Smooth muscle cell (in vitro differentiated cells): ENCODE data around the gene CLIC5. TPM values are rescaled to one million over a fixed set of nuclear protein-coding genes. Genes with fewer than 3 reads are reported as not detected.

Source experiments
- DNase-seq: peaks from one replicate; lab custom pipeline; 2025; ENCODE audit not compliant: unreplicated experiment; lab: John Stamatoyannopoulos, UW
- H2AFZ ChIP-seq: fragments of 200-600 bp; sonication (generic); 2 replicates; pipeline ENCODE4 v1.6.0; 2016; ENCODE audit warnings: antibody characterized with exemption, low read depth, mild to moderate bottlenecking
- H3F3A ChIP-seq: fragments of 200-600 bp; sonication (generic); 2 replicates; pipeline ENCODE4 v1.6.0; 2017; ENCODE audit warnings: antibody characterized with exemption, low read depth
- H3K27ac ChIP-seq: fragments of 200-600 bp; sonication (generic); 2 replicates; pipeline ENCODE4 v1.5.1; 2016; ENCODE audit warnings: low read depth, mild to moderate bottlenecking
- H3K27me3 ChIP-seq: fragments of 200-600 bp; sonication (generic); 2 replicates; pipeline ENCODE4 v1.6.1; 2016; ENCODE audit warnings: low read depth, mild to moderate bottlenecking
- H3K36me3 ChIP-seq: fragments of 200-600 bp; sonication (generic); 2 replicates; pipeline ENCODE4 v1.5.1; 2016; ENCODE audit warnings: low read depth
- H3K4me1 ChIP-seq: fragments of 200-600 bp; sonication (generic); 2 replicates; pipeline ENCODE4 v1.5.1; 2016; ENCODE audit warnings: low read depth
- H3K4me2 ChIP-seq: fragments of 200-600 bp; sonication (generic); 2 replicates; pipeline ENCODE4 v1.6.0; 2016; ENCODE audit warnings: mild to moderate bottlenecking
- H3K4me3 ChIP-seq: fragments of 200-600 bp; sonication (generic); 2 replicates; pipeline ENCODE4 v1.5.1; 2016; ENCODE audit warnings: mild to moderate bottlenecking
- H3K79me2 ChIP-seq: fragments of 200-600 bp; sonication (generic); 2 replicates; pipeline ENCODE4 v1.6.0; 2016; ENCODE audit warnings: low read depth, mild to moderate bottlenecking
- H3K9ac ChIP-seq: fragments of 200-600 bp; sonication (generic); 2 replicates; pipeline ENCODE4 v1.6.0; 2016; ENCODE audit warnings: low read depth
- H3K9me3 ChIP-seq: fragments of 200-600 bp; sonication (generic); replicated peaks from 2 replicates; pipeline ENCODE4 v1.5.1; 2016; ENCODE audit warnings: low read depth
- H4K20me1 ChIP-seq: fragments of 200-600 bp; sonication (generic); 2 replicates; pipeline ENCODE4 v1.6.0; 2016; ENCODE audit warnings: low read depth
- WGBS: methylation state at CpG from one replicate; pipeline ENCODE4 v1.1.7; 2016; ENCODE audit warnings: low lambda C conversion rate; 5-methylcytosine and 5-hydroxymethylcytosine counted together
- polyA plus RNA-seq: library from polyadenylated mRNA; unstranded; fragments of >200 nt; fragmentation: Nextera tagmentation; extraction: Ambion mirVana; gene quantifications from 2 replicates; pipeline ENCODE4 v1.2.1, GENCODE V29; 2016
- total RNA-seq: library from RNA; depleted of rRNA; stranded (reverse); fragments of >200 nt; gene quantifications from 2 replicates; pipeline ENCODE4 v1.2.3, GENCODE V29; 2014
- TF ChIP-seq, protein P1 (sequence below): fragments of 200-600 bp; sonication (generic); IDR thresholded peaks from 2 replicates; pipeline ENCODE4 v1.5.1; 2017; ENCODE audit warnings: borderline replicate concordance, mild to moderate bottlenecking, antibody characterized with exemption; ENCODE audit not compliant: insufficient read depth, poor library complexity, severe bottlenecking

CLIC5 gene
- total and polyA plus RNA-seq, 2 experiments from 2014 or later = 0.97 to 4.4 TPM

GRCh38 chr6:45942953-45943352 lies 72.7 kb downstream of the CLIC5 start:
- no peak overlapping the region for H3K27ac ChIP-seq
- H3K9ac ChIP-seq = no peak overlapping the region
- no peaks in the 10 kb centered on the region for H4K20me1 ChIP-seq
- no peak for DNase-seq
- TF ChIP-seq, protein P1, sequence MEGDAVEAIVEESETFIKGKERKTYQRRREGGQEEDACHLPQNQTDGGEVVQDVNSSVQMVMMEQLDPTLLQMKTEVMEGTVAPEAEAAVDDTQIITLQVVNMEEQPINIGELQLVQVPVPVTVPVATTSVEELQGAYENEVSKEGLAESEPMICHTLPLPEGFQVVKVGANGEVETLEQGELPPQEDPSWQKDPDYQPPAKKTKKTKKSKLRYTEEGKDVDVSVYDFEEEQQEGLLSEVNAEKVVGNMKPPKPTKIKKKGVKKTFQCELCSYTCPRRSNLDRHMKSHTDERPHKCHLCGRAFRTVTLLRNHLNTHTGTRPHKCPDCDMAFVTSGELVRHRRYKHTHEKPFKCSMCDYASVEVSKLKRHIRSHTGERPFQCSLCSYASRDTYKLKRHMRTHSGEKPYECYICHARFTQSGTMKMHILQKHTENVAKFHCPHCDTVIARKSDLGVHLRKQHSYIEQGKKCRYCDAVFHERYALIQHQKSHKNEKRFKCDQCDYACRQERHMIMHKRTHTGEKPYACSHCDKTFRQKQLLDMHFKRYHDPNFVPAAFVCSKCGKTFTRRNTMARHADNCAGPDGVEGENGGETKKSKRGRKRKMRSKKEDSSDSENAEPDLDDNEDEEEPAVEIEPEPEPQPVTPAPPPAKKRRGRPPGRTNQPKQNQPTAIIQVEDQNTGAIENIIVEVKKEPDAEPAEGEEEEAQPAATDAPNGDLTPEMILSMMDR = no peak
- H3K4me1 ChIP-seq = no peaks in the 10 kb centered on the region
- peaks cover 3% of the 10 kb centered on the region for H3F3A ChIP-seq
- no peaks in the 10 kb centered on the region for H3K79me2 ChIP-seq
- H3K9me3 ChIP-seq = no peaks in the 10 kb centered on the region
- no peaks in the 10 kb centered on the region for H3K36me3 ChIP-seq
- H3K27me3 ChIP-seq = no peaks in the 10 kb centered on the region
- H3K4me3 ChIP-seq = no peak overlapping the region
- no peak overlapping the region for H3K4me2 ChIP-seq
- no peak overlapping the region for H2AFZ ChIP-seq
- WGBS = 83% methylated on average over 3 of the region's 3 CpGs

- H2AFZ ChIP-seq = no peak overlapping the region
- H3K9me3 ChIP-seq = no peaks in the 10 kb centered on the region
- H3K27me3 ChIP-seq = no peaks in the 10 kb centered on the region
- no peaks in the 10 kb centered on the region for H3F3A ChIP-seq
- 53% methylated on average over 7 of the region's 7 CpGs for WGBS
- H3K9ac ChIP-seq = no peak overlapping the region
- no peak overlapping the region for H3K4me2 ChIP-seq
- H3K4me1 ChIP-seq = peaks cover 7% of the 10 kb centered on the region
- no peak overlapping the region for H3K27ac ChIP-seq
- DNase-seq = no peak
- H4K20me1 ChIP-seq = no peaks in the 10 kb centered on the region
- no peaks in the 10 kb centered on the region for H3K36me3 ChIP-seq
- TF ChIP-seq, protein P1 = no peak
- no peaks in the 10 kb centered on the region for H3K79me2 ChIP-seq
- no peak overlapping the region for H3K4me3 ChIP-seq
Observed at GRCh38 chr6:45933855-45934254, 81.8 kb downstream of the CLIC5 start.

GRCh38 chr6:45931232-45931631 lies 84.4 kb downstream of the CLIC5 start:
- Histone ChIP-seq H3K79me2 (no peaks in the 10 kb centered on the region), H3K4me3 (no peak overlapping the region), H3F3A (peaks cover 8% of the 10 kb centered on the region), H3K27me3 (no peaks in the 10 kb centered on the region), H3K9ac (no peak overlapping the region), H3K4me2 (no peak overlapping the region), H3K4me1 (peaks cover 29% of the 10 kb centered on the region), H3K27ac (no peak overlapping the region), H4K20me1 (no peaks in the 10 kb centered on the region), H2AFZ (no peak overlapping the region), H3K36me3 (no peaks in the 10 kb centered on the region), H3K9me3 (no peaks in the 10 kb centered on the region)
- DNase-seq = no peak
- TF ChIP-seq, protein P1 = no peak
- WGBS = 93% methylated on average over 1 of the region's 1 CpG

- H3K27ac ChIP-seq = peak overlapping the region; percentile 52
- peak; percentile 5 for DNase-seq
Observed at GRCh38 chr6:45930420-45931040, 85.1 kb downstream of the CLIC5 start.

More at GRCh38 chr6:45930420-45931040, 85.1 kb downstream of the CLIC5 start:
- Histone ChIP-seq H3F3A (peaks cover 8% of the 10 kb centered on the region), H3K4me1 (peaks cover 29% of the 10 kb centered on the region), H3K27me3 (no peaks in the 10 kb centered on the region), H2AFZ (peak overlapping the region; percentile 1), H3K36me3 (no peaks in the 10 kb centered on the region), H3K4me2 (no peak overlapping the region), H4K20me1 (no peaks in the 10 kb centered on the region), H3K4me3 (no peak overlapping the region), H3K9me3 (no peaks in the 10 kb centered on the region), H3K9ac (peak overlapping the region; percentile 12), H3K79me2 (no peaks in the 10 kb centered on the region)
- TF ChIP-seq, protein P1 = peak; percentile 98
- WGBS = 32% methylated on average over 7 of the region's 7 CpGs
